Middle frontal gyrus (tissue), 1 donor: ENCODE results near the gene CEP290.
"Not testable (repeated sequence)": the region's sequence is repeated elsewhere in the genome, so short reads cannot be mapped to it uniquely, and the experiment has no call there.

Source experiments
- DNase-seq: peaks from one replicate; pipeline ENCODE4 v3.0.0-alpha.2; 2015; ENCODE audit warnings: low spot score; ENCODE audit errors: extremely low spot score

CEP290 gene

DNA sequence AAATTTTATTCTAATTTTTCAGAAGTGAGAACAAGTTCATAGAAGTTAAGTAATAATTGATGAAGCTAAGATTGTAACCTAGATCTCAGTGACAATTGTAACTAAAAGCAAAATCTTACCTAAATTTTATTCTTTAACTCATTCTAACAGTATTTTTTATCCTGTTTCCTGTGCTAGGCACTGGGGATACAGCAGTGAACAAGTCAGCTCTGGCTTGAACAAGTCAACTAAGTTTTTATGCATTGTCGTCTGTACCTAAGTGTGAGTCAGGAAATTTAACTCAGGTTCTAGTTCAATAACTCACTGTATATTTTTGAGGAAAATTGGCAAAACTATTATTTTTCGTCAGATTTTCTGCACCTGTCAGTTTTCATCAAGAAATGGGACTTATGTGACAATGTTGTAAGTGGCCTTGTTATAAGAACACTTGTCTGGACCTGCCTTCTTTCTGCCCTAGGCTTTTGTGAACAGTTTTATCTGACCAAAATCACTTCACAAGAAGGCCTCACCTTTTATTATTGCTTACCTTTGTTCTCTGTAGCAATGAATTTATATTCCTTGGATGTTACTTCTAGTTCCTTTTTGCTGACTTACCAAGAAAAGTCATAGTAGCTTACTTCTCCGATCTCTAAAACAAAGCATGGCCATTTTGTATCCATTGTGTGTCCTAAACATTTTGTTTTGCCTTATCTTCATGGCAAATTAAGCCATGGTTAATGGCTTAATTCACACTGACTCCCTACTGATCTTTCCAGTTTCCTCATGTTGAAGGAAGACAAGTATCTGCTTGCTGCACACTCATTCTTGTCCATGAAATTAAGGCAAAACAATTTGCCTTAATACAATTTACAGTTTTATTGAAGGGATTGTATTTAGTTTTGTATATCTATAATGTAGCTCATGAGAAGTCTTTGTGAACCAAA, 2.9 kb upstream of the CEP290 start:
- no peak for DNase-seq

DNA sequence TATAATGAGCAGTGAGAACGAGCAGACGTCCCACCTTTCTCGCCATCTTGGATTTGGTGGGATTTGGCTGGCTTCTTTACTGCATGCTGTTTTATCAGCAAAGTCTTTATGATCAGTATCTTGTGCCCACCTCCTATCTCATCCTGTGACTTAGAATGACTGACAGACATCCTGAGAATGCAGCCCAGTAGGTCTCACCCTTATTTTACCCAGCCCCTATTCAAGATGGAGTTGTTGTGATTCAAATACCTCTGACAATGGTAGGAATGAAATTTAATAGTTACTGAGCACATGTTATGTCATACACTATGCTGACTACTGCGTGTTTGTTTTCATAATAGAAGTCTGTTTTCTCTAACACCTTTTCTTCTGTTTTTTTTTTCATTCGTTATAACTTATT, 2.1 kb upstream of the CEP290 start:
- DNase-seq = no peak

GRCh38 chr12:88142610-88142991, 713 bp upstream of the CEP290 start:
- DNase-seq = no peak

GRCh38 chr12:88141425-88141773, 489 bp downstream of the CEP290 start:
- DNase-seq = no peak

DNA sequence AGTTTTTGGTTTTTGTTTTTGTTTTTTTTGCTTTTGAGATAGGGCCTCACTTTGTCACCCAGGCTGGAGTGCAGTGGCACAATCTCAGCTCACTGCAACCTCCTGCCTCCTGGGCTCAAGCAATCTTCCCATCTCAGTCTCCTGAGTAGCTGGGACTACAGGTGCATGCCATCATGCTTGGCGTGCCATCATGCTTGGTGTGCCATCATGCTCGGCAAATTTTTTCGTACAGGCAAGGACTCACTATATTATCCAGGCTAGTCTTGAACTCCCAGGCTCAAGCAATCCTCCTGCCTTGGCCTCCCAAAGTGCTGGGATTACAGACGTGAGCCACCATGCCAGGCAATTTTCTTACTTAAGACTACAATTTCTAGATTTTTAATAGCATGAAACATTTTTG, 2.2 kb downstream of the CEP290 start:
- not testable (repeated sequence) for DNase-seq

DNA sequence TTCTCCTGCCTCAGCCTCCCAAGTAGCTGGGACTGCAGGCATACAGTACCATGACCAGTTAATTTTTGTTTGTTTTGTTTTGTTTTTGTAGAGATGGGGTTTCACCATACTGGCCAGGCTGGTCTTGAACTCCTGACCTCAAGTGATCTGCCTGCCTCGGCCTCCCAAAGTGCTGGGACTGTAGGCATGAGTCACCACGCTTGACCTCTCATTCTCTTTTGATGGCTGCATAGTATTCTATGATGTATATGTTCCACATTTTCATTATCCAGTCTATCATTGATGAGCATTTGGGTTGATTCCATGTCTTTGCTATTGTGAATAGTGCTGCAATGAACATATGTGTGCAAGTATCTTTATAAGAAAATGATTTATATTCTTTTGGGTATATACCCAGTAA, 8.7 kb downstream of the CEP290 start:
- not testable (repeated sequence) for DNase-seq

DNA sequence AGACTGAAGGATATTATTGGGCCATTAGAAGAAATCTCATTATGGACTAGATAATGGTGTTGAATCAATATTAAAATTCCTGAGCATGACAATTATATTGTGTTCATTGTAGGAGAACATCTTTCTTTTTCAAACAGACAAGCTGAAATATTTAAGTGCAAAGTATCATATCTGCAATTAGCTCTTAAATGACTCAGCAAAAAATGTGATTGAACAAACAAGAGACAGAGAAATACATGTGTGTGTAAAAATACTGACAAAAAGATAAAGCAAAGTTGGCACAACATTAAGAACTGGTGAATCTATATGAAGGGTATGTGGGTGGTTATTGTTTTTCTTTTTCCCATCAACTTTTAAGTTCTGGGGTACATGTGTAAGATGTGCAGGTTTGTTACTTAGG, 9.5 kb downstream of the CEP290 start:
- DNase-seq = no peak

DNA sequence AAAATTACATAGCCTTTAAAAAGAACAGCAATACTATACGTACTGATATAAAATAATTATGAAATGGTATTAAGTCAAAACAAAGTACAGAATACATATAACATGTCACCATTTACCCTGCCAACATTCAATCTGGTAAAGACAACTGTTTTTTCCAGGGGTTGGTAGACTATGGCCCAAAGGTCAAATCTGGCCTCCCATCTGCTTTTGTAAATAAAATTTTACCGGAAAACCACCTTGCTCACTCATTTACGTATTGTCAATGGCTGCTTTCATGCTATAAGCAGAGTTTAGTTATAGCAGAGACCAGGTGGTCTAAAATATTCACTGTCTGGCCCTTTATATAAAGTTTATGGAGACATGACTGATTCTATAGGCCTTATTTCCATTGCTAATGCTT, 14.0 kb downstream of the CEP290 start:
- DNase-seq = no peak

- DNase-seq = no peak
These were observed 14.8 kb downstream of the CEP290 start for GRCh38 chr12:88127099-88127498.

- DNase-seq = no peak
These were observed 19.2 kb downstream of the CEP290 start for GRCh38 chr12:88122666-88123065.

DNA sequence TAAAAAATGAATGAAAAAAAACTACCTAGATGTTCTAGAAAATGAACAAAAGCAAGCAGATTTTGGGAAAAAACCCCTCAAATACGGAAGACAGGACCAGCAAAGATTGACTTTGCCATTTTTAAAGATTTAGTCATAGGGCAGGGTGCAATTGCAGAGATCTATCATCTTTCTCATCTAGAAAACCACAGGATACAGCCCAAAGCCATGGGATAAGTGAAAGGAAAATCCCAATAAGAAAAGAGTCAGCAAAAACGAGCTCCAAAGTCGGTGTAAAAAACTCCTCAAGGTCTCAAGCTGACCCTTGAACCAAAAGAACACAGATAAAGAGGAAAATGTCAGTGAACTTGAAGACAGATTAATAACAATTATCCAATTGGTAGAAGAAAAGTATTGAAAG, 28.0 kb downstream of the CEP290 start:
- no peak for DNase-seq

DNA sequence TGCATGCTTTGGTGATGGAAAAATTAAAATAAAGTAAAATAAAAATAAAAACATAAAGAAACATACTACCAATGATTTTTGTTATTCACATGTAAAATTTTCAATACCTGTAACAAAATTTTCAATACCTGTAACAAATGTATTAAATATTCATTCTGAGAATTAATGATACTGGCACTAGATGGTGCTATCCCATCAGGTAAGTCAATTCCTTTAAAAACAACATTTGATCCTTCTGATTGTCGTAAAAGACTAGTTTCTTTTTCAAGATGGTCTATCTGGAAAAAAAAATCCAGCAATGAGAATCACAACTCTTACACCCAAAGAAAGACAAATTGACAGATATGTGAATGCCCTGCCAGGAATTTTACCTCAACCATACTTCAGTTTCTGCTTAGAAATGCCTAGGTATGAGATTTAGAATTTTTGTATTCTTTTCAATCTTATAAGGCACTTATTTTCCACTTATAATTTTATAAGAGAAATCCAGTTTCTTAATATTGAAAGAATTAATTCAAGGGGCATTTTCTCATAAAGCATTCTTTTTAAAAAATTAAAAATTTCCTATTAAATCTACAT, 30.7 kb downstream of the CEP290 start:
- DNase-seq = no peak

GRCh38 chr12:88108021-88108420, 33.9 kb downstream of the CEP290 start:
- DNase-seq = no peak

- no peak for DNase-seq
These were observed 48.3 kb downstream of the CEP290 start for GRCh38 chr12:88093573-88093972.

DNA sequence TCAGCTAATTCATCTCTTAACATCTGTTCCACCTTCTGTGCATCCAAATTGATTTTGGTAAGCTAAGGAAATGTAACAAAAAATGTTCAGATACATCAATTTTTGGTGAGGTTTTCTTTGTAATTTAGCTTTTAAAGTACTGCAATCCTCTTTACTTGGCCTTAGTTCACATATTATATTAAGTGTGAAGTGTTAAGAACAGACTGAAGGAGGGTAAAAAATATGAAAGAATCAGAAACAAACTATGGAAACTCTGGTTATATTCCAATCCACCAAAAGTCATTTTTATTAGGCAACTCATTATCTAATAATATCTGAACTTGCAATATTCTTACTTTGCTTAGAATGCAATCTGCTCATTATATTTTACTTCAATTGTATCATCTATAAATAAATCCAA, 49.1 kb downstream of the CEP290 start:
- no peak for DNase-seq

DNA sequence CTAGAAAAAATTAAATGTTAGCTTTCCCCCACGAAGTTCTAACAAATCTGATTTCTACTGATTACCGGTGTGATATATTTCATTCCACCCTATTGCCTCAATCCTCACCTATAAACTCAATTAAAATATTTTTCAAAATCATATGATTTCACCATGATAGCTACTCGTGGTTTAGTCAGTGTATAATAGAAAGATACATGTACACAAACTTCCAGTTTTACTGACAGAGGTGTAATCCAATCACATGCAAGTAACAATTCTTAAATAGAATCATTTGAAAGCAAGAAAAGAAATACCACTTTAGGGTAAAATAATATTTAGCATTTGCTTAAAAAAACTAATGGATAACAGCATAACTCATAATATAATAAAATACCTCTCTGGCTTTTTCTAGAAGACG, 57.7 kb downstream of the CEP290 start:
- DNase-seq = no peak

DNA sequence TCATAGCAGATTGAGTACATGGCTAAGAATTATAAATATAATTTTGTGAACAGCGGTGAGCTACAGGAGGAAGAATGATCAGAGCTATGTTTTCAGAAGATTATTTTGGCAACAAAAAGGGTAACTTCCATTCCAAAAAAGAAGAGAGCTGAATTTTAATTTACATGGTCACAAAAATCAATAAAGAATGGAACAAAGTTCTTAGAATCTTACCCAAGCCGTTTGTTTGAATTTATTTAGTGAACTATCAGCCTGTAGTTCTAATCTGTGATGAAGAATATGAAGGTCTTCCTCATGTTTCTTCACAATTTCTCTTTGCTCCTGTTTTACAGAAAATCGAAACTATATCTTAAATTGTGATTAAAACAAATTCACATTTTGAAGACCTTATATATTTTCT, 58.3 kb downstream of the CEP290 start:
- no peak for DNase-seq

DNA sequence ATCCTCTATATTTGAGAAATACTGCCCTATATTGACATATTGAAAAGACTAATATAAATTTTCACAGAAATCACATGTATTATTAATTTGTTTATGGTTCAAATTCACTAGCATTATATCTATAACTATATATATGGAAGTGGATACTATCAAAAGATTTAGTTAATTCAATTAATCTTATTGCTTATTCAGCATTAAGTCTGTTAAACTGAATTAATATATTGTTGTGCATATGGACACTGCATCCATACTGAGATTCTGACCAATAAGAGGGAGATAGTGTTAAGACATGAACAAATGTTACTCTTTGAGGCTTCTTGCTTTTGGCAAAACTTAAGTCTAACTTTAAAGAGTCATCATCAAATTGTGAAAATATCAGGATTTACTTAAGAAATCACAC, 60.6 kb downstream of the CEP290 start:
- DNase-seq = no peak

- no peak for DNase-seq
These were observed 74.6 kb downstream of the CEP290 start for GRCh38 chr12:88067301-88067700.

- no peak for DNase-seq
These were observed 78.5 kb downstream of the CEP290 start for GRCh38 chr12:88063375-88063774.

GRCh38 chr12:88062474-88062873, 79.4 kb downstream of the CEP290 start:
- no peak for DNase-seq

- DNase-seq = no peak
These were observed 83.2 kb downstream of the CEP290 start for GRCh38 chr12:88058719-88059077.
